Mucosa of stomach (tissue), 1 donor: ENCODE data around the gene GORASP2.

Source experiments
- H3K27me3 ChIP-seq: one replicate; pipeline ENCODE4 v1.7.0; 2013; ENCODE audit warnings: mild to moderate bottlenecking, low read length; ENCODE audit not compliant: control insufficient read depth, insufficient read depth
- H3K36me3 ChIP-seq: one replicate; pipeline ENCODE4 v1.7.0; 2013; ENCODE audit warnings: low read length; ENCODE audit not compliant: control insufficient read depth, insufficient read depth
- H3K4me1 ChIP-seq: one replicate; pipeline ENCODE4 v1.7.0; 2013; ENCODE audit warnings: mild to moderate bottlenecking, low read length; ENCODE audit not compliant: control insufficient read depth, insufficient read depth
- H3K4me3 ChIP-seq: one replicate; pipeline ENCODE4 v1.7.0; 2013; ENCODE audit warnings: low read length
- H3K9ac ChIP-seq: one replicate; pipeline ENCODE4 v1.7.0; 2013; ENCODE audit warnings: mild to moderate bottlenecking, low read length, moderate library complexity
- H3K9me3 ChIP-seq: one replicate; pipeline ENCODE4 v1.7.0; 2013; ENCODE audit warnings: mild to moderate bottlenecking, low read length, moderate library complexity; ENCODE audit not compliant: control insufficient read depth
- donor health status: Pancreatic carcinoma.

GORASP2 gene

DNA sequence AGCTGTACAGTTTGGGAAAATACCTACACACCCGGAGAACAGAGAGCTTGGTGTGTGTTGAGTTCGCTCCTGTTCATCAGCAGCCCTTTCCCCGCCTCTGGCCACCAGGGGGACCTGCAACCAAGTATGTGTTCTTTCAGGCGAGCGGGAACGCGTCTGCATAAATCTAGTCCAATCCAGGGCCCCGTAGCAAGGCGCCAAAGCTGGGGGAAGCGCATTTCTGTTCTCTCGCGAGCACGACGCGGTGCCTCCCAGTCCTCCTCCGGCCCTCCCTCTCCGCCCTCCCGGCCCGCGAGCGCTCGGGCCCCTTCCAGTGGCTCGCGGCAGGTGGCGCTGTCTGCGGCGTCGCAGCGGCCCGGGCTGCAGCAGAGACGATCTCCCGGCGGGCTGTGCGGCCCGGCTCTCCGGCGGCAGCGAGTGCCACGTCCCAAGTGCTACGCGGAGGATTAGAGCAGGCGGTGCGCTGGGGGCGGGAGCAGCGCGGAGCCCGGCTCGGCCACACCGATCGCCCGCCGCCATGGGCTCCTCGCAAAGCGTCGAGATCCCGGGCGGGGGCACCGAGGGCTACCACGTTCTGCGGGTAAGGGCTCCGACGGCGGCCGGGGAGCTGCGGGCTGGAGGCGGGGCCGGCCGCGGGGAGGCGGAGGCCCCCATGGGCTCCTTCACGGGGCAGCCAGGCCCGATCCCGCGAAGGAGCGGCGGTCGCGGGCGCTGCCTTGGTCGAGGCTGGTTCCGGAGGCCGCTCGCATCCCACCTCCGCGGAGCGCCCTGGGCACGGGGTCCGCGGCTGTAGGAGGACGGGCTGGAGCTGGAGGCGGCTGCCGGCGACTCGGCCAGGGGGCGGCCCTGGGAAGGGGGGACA is at the start of gene GORASP2:
GORASP2 (plus strand) TSS at position 430 of the 862 bp plus-strand sequence; CDS start at position 518, 88 bp downstream.
- no peaks in the 10 kb centered on the region for H3K36me3 ChIP-seq
- H3K4me3 ChIP-seq = peak within 1 kb of the TSS; percentile 33
- H3K4me1 ChIP-seq = no peaks in the 10 kb centered on the region
- no peaks in the 10 kb centered on the region for H3K9me3 ChIP-seq
- peak within 1 kb of the TSS; percentile 89 for H3K9ac ChIP-seq
- H3K27me3 ChIP-seq = no peaks in the 10 kb centered on the region

DNA sequence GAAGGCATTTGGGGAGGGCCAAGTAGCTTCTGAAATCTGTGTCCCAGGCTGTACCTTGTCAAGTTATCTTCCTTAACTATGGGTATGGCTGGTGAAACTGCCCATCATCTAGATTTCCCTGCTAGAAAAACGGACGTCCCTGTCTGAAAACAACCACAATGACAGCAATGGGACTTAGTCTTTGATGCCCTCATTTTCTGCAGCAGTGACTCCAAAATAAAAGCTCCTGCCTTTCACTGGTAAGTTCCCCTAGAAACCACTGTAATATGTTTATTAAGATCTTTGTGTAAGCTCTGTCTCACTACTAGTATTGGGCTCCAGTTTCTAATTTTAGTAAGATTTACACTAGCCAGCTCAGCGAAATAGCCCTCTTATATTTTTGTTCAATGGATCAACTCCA is 47.2 kb upstream of the GORASP2 start:
- H3K9me3 ChIP-seq = no peaks in the 10 kb centered on the region
- H3K27me3 ChIP-seq = peaks cover 6% of the 10 kb centered on the region
- H3K4me1 ChIP-seq = no peaks in the 10 kb centered on the region
- no peak overlapping the region for H3K4me3 ChIP-seq
- H3K9ac ChIP-seq = no peak overlapping the region
- no peaks in the 10 kb centered on the region for H3K36me3 ChIP-seq

DNA sequence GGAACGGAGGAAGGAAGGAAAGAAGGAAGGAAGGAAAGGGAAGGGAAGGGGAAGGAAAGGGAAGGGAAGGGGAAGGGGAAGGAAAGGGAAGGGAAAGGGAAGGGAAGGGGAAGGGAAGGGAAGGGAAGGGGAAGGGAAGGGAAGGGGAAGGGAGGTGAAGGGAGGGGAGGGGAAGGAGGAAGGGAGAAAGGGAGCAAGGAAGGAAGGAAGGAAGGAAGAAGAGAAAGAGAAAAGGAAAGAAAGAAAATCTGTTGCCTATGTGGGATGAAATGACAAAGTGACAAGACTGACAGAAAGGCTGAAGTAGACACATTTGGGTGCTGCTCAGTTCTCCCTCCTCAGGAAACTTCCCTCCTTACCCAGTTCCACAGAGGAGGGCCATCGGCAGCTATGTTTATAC is 46.3 kb upstream of the GORASP2 start:
- no peaks in the 10 kb centered on the region for H3K4me1 ChIP-seq

DNA sequence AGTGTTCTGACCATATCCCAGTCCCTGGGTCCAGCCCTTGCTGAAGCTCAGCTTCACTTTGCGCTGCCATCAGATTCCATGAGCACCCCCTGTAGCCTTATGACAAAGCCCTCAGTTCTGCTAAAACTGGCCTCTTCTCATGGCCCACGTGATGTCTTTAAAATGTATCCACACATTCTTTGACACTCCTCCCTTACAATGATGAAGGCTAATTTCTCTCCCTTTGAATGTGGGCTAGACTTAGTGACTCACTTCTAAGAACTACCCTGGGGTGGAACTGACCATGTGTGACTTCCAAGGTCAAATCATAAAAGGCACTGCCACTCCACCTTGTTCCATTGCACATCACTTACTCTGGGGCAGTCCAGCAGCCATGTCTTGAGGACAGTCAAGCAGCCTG is 45.4 kb upstream of the GORASP2 start:
- H3K9me3 ChIP-seq = no peaks in the 10 kb centered on the region
- H3K36me3 ChIP-seq = no peaks in the 10 kb centered on the region
- no peaks in the 10 kb centered on the region for H3K4me1 ChIP-seq
- no peak overlapping the region for H3K9ac ChIP-seq
- H3K27me3 ChIP-seq = peaks cover 6% of the 10 kb centered on the region
- no peak overlapping the region for H3K4me3 ChIP-seq

More for the DNA sequence above, 46.3 kb upstream of the GORASP2 start:
- H3K9ac ChIP-seq = no peak overlapping the region
- H3K27me3 ChIP-seq = peaks cover 6% of the 10 kb centered on the region
- no peaks in the 10 kb centered on the region for H3K36me3 ChIP-seq
- no peak overlapping the region for H3K4me3 ChIP-seq
- no peaks in the 10 kb centered on the region for H3K9me3 ChIP-seq

DNA sequence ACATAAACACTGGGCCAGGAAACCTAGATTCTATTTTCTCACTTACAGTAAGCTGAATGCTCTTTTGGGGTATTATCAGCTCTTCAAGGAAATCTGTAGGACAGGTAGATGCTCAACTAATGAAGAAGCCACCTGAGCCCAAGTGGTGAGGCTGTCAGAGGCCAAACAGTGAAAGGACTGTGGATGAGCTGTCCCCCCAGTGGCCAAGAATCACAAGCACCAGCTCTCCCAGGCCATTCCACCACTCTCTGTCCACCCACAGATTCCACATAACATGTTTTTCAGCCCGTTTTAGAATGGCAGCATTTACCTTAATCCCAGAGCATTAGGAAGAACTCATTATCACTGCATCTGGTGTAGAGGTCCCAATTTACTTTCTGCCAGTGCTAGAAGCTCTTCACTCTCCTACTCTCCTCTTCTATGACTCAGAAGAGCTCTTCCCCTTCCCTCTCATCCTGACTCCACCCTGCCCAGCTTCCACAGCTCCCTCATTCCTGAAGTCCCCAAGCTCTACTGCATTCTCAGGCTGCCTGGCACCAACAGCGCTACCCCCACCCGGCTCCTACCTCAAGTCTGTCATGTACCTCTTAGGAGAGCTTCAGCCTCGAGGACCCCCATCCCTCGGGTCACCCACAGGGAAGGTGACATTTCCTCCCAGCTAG is 43.8 kb upstream of the GORASP2 start:
- no peak overlapping the region for H3K9ac ChIP-seq
- H3K4me3 ChIP-seq = no peak overlapping the region
- H3K36me3 ChIP-seq = no peaks in the 10 kb centered on the region
- H3K4me1 ChIP-seq = no peaks in the 10 kb centered on the region
- H3K9me3 ChIP-seq = no peaks in the 10 kb centered on the region
- peaks cover 8% of the 10 kb centered on the region for H3K27me3 ChIP-seq

DNA sequence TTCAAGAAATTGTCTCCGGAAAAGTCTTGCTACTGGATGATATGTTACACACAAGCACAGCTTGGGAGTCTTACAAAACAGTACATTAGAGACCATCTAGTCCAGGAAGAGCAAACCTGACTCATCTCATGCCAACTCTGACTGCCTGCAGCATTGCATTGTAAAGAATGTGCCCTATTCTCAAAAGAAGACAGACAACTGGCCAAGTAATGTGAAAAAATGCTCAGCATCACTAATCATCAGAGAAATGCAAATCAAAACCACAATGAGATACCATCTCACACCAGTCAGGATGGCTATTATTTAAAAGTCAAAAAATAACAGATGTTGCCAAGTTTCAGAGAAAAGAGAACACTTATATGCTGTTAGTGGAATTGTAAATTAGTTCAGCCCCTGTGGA is 42.7 kb upstream of the GORASP2 start:
- no peak overlapping the region for H3K9ac ChIP-seq
- H3K36me3 ChIP-seq = no peaks in the 10 kb centered on the region
- peaks cover 8% of the 10 kb centered on the region for H3K27me3 ChIP-seq
- no peaks in the 10 kb centered on the region for H3K4me1 ChIP-seq
- no peak overlapping the region for H3K4me3 ChIP-seq
- no peaks in the 10 kb centered on the region for H3K9me3 ChIP-seq

DNA sequence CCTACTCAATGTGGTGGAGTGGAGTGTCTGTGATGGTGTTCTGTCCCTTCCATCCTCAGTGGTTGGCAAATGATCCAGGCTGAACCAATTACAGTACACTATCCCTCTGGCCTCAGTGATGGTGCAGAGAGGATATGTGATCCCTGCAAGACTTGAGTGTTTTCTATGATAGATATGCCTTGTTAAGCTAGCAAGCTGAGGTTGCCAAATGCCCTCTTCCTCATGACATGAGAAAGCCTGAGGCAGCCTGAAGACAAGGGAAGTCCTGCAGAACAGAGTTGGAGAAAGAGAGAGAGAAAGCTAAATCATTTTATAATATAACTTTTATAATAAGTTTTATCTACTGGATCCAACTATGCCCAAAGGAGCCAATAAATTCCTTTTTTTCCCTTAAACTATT is 41.6 kb upstream of the GORASP2 start:
- Histone ChIP-seq H3K36me3 (no peaks in the 10 kb centered on the region), H3K9ac (no peak overlapping the region), H3K27me3 (peaks cover 8% of the 10 kb centered on the region), H3K9me3 (no peaks in the 10 kb centered on the region), H3K4me1 (no peaks in the 10 kb centered on the region), H3K4me3 (no peak overlapping the region)

DNA sequence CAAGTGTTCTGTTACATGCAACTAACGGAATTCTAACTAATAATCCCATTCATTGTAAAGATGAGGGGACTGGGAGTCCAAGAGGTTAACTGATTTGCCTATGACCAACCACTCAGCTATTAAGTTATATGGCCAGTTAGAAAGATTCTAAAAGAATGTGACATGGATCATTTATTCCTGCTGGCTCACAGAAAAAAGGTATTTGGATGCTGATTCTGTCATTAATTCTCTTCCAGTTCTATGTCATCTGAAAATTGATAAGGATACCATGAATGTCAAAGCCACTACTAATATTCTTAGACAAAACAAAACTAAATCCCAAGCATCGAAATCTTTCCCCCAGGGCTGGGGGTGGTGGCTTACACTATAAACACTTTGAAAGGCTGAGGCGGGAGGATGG is 41.2 kb upstream of the GORASP2 start:
- no peak overlapping the region for H3K9ac ChIP-seq
- H3K4me1 ChIP-seq = no peaks in the 10 kb centered on the region
- H3K4me3 ChIP-seq = no peak overlapping the region
- no peaks in the 10 kb centered on the region for H3K9me3 ChIP-seq
- H3K36me3 ChIP-seq = no peaks in the 10 kb centered on the region
- peaks cover 8% of the 10 kb centered on the region for H3K27me3 ChIP-seq

DNA sequence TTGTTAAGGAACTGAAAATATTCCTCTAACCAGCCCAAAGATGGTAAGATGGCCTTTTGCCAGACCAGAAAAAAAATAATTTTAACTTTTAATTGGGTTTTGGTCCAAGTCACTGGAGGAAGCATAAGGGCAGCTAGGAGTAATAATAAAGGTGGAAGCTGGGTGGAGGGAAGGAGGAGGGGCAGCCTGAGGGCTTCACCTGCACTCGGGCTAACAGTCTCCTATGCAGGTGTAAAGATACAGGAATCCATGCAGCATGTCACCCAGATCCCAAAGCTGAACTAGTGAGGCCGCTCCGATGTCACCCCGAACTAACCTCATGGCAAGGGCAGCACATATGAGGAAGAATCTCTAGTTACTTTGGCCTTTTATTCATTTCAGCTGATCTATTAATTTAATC is 37.2 kb upstream of the GORASP2 start:
- H3K9ac ChIP-seq = no peak overlapping the region
- H3K4me1 ChIP-seq = no peaks in the 10 kb centered on the region
- H3K36me3 ChIP-seq = no peaks in the 10 kb centered on the region
- no peaks in the 10 kb centered on the region for H3K9me3 ChIP-seq
- no peak overlapping the region for H3K4me3 ChIP-seq
- H3K27me3 ChIP-seq = peaks cover 3% of the 10 kb centered on the region

DNA sequence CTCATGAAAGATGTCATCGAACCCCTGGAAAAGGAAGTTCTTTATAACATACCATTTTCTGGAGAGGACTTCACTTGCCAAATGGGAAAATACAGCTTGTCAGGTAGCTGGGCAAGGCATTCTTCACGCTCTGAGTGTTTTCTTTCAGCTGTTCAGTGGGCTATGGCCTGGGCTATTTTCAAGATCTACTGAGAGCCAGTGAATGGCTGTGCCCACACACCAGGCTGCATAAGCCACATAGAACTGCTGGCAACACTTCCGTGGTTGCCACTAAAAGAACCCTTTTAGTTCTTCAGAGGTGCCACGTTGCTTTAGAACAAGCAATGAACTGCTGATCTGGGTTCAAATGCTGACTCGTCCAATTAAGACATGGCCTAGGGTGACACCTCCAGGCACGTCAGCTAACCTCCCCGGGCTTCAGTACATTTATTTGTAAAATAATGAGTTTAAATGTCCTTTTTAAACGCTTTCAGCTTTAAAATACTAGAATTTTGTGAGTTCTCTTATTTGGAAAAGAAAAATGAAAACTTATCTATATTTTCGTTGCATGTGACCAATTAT is 36.6 kb upstream of the GORASP2 start:
- Histone ChIP-seq H3K36me3 (no peaks in the 10 kb centered on the region), H3K4me3 (no peak overlapping the region), H3K4me1 (no peaks in the 10 kb centered on the region), H3K27me3 (peaks cover 3% of the 10 kb centered on the region), H3K9me3 (no peaks in the 10 kb centered on the region), H3K9ac (no peak overlapping the region)

DNA sequence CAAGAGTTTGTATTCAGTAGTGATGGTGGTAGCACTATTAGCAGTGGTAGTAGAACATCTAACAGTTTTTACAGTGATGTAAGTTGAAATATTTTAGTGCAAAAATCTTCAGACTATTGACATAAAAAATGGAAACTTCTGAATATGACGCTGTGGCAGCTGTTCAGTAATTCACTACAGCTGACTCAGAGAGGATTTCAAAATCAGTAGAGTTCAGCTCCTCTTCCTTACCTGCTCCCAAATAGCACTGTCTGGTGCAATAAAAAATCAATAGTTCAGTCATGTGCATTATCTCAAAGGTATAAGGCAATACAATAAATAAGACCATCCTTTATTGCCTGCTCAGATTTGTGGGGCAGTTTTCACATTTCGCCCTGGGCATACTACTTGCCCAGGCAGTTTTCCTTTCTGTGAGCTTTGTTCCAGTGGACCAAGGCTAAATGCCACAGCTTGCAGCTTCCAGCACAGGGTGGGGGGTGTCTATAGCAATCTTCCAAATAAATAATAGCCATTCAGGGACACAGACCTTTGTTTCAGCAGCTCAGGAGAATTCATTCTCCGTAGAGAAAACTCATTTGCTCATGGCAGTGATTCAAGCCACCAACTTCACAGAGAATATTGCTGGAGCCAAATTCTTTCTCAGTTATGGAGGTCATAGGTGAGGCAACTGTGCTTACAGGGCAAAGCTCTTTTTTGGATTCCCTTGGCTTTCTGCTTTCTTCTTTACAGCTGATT is 33.9 kb upstream of the GORASP2 start:
- Histone ChIP-seq H3K9me3 (no peaks in the 10 kb centered on the region), H3K4me3 (no peak overlapping the region), H3K36me3 (no peaks in the 10 kb centered on the region), H3K27me3 (no peaks in the 10 kb centered on the region), H3K9ac (no peak overlapping the region), H3K4me1 (no peaks in the 10 kb centered on the region)

DNA sequence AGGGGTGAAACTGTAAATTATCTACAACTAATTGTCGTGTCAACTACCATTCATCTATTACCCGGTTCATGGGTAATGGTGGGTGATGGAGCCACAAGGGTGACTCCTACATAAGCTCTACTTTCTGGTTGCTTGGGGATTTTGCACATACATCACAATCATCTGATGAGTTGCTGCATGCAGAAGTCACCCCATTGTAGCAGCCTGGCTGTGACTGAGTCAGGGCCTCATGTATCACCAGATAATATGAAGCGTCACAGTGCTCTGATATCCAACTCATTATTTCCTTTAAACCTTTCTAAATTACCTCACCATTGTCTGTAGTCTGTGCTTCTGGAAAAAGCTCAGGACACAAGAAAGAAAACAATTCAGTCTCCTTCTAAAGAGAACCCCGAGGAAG is 32.4 kb upstream of the GORASP2 start:
- no peaks in the 10 kb centered on the region for H3K9me3 ChIP-seq
- no peak overlapping the region for H3K4me3 ChIP-seq
- H3K4me1 ChIP-seq = no peaks in the 10 kb centered on the region
- H3K9ac ChIP-seq = no peak overlapping the region
- no peaks in the 10 kb centered on the region for H3K27me3 ChIP-seq
- H3K36me3 ChIP-seq = no peaks in the 10 kb centered on the region
